AG20443 (cell line): ENCODE results near the gene TK2.
A peak's percentile ranks its signal among the peaks of the same experiment; 100 is the strongest.
"Not testable (repeated sequence)": the region's sequence is repeated elsewhere in the genome, so short reads cannot be mapped to it uniquely, and the experiment has no call there.

ENCODE experiments used
- DNase-seq: peaks from one replicate; pipeline ENCODE4 v3.0.0; 2012; ENCODE audit warnings: low spot score, mixed read lengths

Gene TK2

DNA sequence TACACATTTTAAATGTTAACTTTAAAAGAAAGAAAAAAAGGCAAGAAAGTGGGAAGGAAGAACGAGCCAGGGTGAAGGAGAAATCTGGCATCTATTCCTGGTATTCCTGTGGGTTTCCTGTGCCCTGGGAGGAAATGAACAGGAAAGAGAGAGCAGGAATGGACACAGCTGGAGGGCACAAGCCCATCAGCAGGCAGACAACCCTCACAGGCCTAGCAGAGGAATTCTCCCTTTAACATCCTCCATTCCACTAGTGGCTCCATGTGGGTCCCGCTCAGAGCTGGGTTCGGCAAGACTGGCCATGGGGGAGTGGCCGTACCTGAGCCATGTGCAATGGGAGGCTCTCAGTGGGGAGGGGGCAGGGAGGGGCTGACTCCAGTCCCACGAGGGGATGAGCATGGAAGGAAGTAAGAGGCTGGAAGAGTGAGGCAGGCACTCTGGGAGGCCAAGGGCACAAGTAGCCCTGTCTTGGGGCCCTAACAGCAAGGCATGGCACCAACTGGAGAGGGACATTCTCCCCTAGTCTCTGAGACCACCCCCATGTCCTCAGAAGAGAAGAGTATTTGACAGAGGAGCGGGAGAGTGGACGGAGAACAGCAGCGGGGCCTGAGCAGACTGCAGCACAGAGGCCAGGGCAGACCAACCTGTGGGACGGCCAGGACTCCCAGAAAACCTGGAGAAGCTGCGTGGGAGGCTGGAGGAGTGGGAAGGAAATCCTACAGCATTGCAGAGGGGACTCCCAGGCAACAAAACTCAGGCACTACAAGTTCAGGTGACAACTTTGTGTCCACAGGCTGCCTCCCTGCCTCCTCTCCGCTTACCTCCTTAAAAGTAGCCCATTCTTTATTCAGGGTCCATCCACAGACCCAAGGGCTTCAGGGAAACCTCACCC, 30.2 kb downstream of the TK2 start:
- no peak for DNase-seq

DNA sequence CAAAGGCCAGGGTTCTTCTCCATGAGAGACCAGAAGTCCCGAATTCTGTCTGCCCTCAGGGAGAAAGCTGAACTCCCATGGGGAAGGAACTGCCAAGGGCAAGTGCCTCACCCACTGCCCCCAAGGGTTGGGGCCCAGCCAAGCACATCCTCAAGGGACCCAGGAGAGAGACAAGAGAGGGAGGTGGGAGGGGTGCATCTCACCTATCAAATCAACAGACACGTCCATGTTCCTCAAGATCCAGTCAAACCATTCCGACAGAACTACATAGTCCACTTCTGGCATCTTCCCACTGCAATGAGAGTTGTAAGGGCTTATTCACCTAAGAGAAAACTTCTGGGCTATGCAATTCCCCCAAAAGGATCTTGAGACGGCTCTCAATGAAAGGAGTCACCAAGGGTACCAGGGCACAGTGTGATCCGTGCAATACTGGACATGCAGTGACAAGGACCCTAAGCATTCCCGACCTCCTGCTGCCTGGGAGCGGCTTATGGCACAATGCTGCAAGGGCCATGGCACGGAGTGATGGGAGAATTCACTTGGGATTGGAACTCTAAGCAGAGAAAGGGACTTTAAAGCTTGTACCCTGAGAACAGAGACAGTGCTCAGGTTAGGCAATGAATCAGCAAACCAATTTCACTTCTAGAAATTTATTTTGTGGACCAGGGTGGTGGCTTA, 32.2 kb downstream of the TK2 start:
- no peak for DNase-seq

DNA sequence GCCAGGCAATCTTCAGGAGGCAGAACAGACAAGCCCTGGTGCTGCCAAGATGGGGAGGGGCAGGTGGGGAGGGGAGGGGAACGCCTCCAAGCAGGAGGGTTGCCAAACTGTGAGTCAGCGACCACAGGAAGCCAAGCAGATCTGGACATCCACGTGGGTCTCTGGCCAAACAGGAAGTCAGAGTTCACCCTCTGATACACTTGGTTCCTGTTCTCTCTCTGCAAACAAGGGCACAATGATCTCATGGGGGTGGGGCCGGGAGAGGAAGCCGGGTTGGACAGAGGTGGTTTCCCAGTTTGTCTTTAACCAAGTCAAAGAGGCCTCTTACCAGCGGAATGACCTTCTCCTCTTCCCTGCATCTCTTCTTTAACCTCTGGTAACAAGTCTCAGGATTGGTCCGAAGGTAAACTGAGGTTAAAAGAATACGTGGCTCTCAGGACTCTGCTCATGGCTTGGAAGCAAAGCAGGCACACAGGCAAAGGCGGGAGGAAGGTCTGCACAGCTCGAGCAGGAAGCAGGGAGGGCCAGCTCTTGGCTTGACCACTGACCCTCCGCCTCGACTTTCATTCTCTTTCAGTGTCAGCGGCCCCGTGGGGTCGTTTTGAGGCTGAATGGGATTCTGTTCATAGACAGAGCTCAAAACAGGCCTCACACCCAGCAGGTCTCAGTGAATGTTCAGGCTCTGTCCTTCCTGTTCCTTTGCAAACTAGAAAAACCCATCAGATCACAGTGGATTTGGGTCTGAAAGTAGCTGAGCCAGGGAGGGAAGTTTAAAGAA, 32.9 kb downstream of the TK2 start:
- peak; percentile 95 for DNase-seq

DNA sequence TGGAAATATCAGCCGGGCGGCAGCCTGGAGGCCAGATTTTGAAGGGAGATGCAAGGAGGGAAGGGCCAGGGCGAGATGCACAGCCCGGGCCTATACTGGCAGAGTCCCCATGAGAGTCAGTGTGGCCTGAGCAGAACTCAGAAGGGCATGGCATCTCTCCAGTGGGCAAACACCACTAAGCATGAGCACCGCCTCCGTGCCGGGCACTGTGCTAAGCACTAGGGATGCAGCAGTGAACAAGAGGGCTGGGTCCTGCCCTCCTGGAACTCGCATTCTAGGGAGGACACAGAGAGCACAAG, 33.5 kb downstream of the TK2 start:
- no peak for DNase-seq

DNA sequence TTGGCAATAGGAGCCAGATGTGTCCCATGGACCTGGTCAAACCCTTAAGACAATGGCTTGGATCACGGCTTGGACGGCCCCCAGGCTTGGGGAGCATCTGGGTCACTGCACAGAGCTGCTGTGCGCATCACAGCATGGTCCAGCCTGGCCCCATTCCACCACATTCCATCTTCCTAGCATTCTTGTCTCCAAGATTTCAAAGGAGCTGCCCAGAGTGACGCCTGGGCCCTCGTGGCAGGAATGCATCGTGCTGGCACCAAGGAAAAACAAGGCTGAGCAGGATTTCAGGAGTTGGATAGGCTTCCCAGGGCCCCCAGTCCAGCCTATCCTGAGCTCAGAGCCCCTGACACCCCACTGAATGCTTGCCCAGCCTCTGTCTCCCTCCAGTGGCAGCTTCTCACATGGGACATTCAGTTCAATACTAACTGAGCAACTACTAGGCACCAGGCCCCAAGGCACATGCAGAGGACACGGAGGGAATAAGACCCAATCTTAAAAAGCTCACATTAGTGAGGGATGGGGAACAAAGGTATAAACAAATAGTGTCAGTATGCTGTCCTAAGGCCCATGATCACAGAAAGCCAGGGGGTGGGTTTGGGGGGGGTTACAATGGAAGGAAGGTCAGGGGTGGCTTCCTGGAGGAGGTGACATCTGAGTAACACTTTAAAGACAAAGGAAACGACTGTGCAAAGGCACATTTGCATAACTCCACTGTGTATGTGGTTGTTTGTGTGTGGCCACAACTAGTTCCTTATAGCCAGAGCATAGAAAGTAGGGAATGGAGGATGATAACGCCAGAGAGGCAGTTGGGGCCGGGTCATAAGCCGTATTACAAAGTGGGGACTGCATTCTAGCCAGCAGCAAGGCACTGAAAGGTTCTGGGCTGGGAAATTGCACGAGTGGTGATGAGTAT, 34.1 kb downstream of the TK2 start:
- DNase-seq = peak; percentile 83

DNA sequence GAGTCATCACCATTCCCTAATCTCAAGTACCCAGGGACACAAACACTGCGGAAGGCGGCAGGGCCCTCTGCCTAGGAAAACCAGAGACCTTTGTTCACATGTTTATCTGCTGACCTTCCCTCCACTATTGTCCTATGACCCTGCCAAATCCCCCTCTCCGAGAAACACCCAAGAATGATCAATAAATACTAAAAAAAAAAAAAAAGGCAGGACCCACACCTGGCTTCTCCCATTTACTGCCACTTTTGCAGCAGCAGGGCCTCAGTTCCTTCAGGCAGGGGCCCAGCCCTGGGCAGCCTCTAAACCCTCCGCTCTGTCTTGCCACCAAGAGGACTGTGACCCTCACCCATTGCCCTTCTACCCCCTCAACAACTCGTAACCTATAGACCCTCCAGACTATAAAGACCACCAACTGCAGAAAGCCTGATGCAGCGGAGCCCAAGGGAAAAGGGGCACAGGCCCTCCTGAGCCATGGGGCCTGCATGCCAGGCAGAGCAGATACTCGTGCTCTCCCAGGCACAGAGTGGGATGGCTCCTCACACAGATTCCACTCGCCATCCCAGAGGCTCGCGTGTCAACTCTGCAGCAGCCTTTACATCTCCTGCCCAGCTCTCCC, 34.8 kb downstream of the TK2 start:
- DNase-seq = not testable (repeated sequence)

DNA sequence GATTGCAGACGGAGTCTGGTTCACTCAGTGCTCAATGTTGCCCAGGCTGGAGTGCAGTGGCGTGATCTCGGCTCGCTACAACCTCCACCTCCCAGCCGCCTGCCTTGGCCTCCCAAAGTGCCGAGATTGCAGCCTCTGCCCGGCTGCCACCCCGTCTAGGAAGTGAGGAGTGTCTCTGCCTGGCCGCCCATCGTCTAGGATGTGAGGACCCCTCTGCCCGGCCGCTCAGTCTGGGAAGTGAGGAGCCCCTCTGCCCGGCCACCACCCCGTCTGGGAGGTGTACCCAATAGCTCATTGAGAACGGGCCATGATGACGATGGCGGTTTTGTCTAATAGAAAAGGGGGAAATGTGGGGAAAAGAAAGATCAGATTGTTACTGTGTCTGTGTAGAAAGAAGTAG, 35.5 kb downstream of the TK2 start:
- DNase-seq = not testable (repeated sequence)

DNA sequence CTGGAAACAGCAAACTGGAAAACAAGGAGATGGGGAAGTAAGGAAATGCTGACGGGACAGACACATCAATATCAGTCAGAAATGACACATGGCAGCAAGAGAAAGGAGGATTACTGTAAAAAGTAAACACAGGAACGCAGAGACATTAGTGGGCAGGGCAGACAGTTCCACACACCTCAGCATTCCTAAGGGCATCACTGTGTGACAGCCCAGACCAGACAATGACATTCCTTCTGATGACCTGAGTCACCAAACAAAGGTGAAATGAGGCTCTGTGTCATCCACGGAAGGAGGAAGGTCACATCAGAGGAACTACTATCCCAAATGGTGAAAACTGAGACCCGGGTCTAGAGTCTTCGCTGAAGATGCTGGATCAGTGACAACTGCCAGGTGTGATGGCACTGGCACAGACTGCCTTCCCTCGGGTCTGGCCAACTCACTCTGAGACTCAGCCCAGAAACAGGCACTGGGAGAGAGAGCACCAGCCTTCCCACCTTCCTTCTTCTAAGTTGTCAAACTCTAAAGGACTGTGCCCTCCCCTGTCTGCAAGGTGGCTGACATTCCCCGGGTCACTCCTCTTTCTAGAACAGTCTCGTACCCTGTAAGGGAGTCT, 36.7 kb downstream of the TK2 start:
- DNase-seq = no peak

DNA sequence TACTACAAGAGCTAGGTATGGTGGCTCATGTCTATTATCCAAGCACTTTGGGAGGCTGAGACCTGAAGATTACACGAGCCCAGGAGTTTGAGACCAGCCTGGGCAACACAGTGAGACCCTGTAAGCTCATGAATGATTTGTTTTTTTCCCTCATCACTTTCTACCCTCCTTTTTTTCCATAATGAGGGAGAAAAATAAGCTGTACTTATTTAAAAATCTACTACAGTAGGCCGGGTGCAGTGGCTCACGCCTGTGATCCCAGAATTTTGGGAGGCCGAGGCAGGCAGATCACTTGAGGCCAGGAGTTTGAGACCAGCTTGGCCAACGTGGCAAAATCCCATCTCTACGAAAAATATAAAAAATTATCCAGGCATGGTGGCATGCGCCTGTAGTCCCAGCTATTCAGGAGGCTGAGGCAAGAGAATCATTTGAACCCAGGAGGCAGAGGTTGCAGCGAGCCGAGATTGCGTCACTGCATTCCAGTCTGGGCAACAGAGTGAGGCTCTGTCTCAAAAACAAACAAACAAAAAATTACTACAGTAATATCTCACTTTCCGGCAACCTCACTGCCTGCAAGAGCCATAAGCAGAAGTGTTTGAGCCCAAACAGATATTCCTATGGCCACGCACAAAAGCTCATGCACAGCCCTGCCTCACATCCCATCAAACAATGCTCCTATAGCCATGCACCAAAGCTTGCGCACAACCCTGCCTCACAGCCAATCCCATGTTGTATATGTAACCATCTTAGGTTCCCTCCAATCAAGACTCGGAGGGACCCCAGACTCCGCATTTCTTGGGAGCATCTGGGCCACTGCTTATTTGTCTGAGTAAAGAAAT, 37.4 kb downstream of the TK2 start:
- no peak for DNase-seq

DNA sequence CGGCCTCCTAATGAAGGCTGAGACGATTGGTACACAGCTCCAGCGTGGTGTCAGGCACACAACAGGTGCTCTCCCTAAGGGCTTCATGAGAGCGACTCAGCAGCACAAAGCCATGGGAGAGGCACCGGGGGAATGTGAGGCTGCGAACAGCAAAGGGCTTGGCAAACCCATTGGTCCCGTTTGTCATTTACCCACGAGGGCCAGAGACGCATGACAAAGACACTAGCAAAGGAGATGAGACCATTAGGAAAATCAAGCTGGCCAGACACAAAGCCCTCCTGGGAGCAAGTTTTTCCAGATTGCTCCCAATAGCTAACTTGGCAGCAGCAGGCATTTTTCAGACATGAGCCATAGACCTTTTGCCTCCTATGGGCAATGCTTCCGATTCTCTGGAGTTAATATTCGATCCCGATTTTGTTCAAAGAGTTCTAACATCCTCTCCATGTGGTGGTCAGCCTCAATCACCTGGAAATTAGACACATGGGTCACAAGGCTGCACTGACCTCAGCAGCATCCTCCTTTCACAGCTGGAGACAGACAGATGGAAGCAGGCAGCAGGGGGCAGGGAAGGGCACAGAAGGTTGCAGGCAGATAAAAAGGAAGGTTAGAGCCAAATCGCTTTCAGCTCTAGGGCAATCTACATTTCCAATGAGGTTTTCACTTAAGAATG, 38.2 kb downstream of the TK2 start:
- DNase-seq = peak; percentile 78

DNA sequence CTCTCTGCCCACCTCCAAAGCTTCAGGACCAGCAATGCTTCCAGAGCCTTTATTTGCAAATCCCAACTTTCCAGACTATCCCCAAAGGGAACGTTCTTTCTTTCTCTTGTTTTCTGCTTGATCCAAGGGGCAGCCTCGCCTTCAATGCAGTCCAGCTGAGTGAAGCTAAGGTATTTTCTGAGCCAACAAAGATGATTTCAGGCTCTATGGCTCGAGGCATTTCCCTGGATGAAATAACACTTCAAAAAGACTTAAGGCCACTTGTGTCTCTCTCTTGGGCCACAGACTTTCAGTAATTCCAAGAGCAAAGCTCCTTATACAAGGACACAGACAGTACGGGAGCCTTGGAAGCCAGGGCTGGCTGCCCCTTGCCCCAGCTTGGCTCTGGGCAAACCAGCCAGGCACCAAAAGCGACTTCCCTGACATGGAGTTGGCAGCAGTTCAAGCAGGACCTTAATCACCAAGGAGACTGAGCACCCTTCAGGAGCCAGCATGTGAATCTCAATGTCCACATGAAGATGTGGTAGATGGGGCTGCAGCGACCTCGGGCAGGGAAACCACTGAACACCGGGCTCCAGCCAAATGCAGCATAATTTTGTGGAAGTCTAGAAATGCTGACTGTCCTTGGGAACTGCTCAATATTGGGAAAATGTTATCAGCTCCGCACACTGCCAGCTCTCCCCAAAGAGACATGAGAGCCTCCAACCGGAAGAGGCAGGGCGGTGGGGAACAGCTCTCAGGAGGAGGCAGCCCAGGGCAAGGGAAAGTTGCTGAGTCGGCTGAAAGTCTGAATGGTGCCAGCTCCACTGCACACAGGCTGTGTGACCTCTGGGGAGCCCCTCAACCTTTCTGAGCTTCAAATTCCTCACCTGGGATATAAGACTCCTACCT, 39.0 kb downstream of the TK2 start:
- no peak for DNase-seq

DNA sequence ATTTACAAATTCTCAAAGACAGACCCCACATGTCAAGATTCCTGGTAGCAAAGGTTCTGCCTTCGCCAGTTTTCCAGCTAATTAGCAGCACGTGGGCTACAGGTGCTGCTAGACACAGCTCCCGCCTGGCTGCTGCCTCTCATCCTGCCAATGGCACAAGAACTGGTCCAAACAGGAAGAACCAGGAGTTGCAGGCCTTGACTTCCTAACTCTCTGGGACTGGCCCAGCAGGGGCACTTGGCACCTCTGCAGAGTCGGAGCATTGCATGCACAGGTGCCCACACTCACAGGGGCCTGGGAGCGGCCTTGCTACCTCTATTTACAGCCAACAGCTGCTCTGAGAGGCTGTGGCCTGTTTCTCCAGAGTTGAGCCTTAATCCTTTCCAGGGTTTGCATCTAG, 39.6 kb downstream of the TK2 start:
- no peak for DNase-seq

DNA sequence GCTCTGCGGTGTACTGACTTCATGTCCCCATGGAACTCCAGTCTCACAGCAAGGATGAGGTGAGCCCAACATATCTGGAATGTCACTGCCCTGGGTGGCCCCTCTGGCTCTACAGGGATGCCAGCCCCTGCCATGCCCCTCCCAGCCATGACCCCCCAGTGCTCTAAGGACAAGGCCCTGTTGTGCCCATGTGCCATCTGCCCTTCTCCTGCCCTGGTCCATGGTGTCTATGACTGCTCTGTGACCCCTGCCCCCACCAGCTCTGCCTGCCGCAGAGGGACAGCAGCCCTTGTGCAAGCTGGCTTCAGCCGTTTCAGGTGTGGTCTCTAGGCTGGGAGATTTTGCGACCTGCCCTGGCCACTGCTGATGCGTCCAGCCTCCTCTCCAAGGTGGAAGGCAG, 40.3 kb downstream of the TK2 start:
- DNase-seq = no peak

DNA sequence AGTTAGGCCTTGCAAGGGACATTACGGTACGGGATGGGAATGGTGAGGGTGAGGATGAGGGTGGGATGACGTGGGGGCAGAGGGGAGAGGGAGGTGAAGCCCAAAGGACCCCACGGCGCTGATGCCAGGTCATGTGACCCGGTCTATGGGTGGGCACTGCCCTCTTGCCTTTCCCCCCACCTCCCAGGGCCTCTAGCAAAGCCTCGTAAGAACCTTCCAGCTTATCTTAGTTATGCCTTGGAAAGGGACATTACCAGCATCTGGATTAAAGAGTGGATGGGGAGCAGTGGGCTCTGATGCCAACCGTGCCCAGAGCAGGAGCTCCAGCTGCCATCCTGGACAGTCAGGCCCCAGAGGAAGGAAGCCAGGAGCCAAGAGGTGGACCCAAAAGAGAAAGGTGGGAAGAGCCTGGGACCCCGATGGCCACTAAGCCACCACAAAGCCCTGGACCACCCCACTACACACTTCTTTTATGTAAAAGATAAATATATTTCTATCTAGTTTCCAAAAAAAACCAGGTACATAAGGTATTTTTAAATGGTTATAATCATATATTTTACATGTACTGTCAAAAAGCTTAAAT, 40.9 kb downstream of the TK2 start:
- DNase-seq = no peak

DNA sequence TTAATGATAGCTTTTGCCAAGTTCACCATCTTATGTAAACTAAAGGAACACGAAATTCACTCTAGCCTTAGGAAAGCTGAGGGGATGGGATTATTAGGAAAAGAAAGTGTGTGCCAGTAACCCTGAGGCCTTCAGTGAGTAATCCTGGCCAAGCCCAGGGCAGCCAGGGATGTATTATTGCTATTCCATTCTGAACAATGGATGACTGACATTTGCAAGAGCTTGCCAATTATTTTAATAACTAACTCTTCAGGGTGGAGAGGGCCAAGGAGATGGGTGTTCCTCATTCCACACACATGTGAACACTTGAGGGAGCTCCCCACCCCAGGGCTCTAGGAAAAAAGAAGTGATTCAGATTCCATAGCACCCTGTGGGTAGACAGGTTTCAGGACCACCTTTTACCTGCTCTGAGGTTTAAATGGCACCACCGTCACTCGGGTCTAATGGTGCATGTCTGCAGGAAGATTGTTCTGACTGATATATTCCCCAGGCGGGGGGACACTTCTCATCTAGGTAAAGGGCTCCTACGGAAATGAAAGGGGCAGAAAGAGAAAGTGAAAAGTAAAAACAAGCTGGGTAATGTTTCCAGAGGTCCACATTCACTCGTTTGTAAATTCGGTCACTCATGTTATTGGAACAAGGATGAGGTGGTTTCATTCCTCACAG, 41.5 kb downstream of the TK2 start:
- peak; percentile 22 for DNase-seq

DNA sequence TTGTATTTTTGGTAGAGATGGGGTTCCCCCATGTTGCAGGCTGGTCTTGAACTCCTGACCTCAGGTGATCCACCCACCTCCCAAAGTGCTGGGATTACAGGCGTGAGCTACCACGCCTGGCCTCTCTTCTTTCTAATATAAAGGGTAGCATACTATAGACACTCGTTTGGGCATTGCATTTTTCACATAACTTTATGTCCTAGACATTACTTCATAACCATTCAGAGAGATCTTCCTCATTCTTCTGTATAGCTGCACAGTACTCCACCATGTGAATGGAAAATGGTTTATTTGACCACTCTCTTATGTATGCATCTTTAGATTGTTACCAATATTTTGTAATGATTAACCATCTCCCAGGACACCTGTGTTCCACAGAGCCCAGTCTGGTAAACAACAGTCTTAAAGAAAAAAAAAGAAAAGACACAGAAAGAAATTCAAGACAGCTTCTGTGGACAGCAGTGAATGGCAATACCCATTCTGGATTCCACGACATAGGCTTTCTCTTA, 42.1 kb downstream of the TK2 start:
- no peak for DNase-seq

DNA sequence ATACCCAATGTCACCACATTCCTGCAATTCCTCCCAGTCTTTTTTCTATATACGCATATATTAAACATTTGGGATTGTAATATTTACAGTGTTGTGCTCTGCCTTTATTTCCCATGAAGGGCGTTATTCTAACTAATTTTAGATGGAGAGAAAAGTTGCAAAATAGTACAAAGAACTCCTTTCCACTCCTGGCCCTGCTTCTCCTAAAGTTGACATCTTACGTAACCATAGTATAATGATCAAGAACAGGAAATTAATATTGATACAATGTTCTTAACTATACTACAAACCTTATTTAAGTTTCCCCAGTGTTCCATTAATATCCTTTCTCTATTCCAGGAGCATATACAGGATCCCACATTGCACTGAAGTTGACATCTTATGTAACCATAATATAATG, 46.3 kb downstream of the TK2 start:
- no peak for DNase-seq
